ENCODE results near the gene USF1.
"Not testable (repeated sequence)": the region's sequence is repeated elsewhere in the genome, so short reads cannot be mapped to it uniquely, and the experiment has no call there.

The USF1 gene

GRCh38 chr1:161080441-161081405, 34.9 kb upstream of the USF1 start:
- no peak for DNase-seq

GRCh38 chr1:161079436-161080110, 33.8 kb upstream of the USF1 start:
- no peak for DNase-seq

GRCh38 chr1:161077426-161077825, 31.6 kb upstream of the USF1 start:
- no peak for DNase-seq

- no peak for DNase-seq
Measured at GRCh38 chr1:161076410-161076809, 30.6 kb upstream of the USF1 start.

- DNase-seq = no peak
Measured at GRCh38 chr1:161074676-161075368, 29.0 kb upstream of the USF1 start.

GRCh38 chr1:161073474-161074121, 27.8 kb upstream of the USF1 start:
- DNase-seq = no peak

GRCh38 chr1:161072751-161073449, 27.1 kb upstream of the USF1 start:
- no peak for DNase-seq

- DNase-seq = no peak
Measured at GRCh38 chr1:161071886-161072371, 26.2 kb upstream of the USF1 start.

GRCh38 chr1:161070761-161071160, 25.0 kb upstream of the USF1 start:
- no peak for DNase-seq

GRCh38 chr1:161069731-161070270, 24.0 kb upstream of the USF1 start, which contains the start of gene ARHGAP30:
Gene ARHGAP30 (minus strand): TSS chr1:161069891. CDS start chr1:161069624, 267 bp downstream.
- DNase-seq = no peak

- DNase-seq = no peak
Measured at GRCh38 chr1:161069241-161069640, 23.5 kb upstream of the USF1 start.

- DNase-seq = no peak
Measured at GRCh38 chr1:161068306-161069234, 22.8 kb upstream of the USF1 start.

GRCh38 chr1:161066694-161067093, 20.9 kb upstream of the USF1 start:
- DNase-seq = no peak

GRCh38 chr1:161065681-161066080, 19.9 kb upstream of the USF1 start:
- DNase-seq = not testable (repeated sequence)

GRCh38 chr1:161063936-161064335, 18.2 kb upstream of the USF1 start:
- not testable (repeated sequence) for DNase-seq

GRCh38 chr1:161061419-161061818, 15.6 kb upstream of the USF1 start:
- DNase-seq = no peak

GRCh38 chr1:161059293-161059692, 13.5 kb upstream of the USF1 start:
- DNase-seq = no peak

GRCh38 chr1:161054805-161055204, 9.0 kb upstream of the USF1 start:
- no peak for DNase-seq

GRCh38 chr1:161054232-161054631, 8.5 kb upstream of the USF1 start:
- no peak for DNase-seq

GRCh38 chr1:161052899-161053298, 7.1 kb upstream of the USF1 start:
- DNase-seq = no peak
